ENCODE data around the gene U2AF2.

The U2AF2 gene

GRCh38 chr19:55614711-55615542 is 39.9 kb upstream of the U2AF2 start (continued):
- TF ChIP-seq, protein P1, sequence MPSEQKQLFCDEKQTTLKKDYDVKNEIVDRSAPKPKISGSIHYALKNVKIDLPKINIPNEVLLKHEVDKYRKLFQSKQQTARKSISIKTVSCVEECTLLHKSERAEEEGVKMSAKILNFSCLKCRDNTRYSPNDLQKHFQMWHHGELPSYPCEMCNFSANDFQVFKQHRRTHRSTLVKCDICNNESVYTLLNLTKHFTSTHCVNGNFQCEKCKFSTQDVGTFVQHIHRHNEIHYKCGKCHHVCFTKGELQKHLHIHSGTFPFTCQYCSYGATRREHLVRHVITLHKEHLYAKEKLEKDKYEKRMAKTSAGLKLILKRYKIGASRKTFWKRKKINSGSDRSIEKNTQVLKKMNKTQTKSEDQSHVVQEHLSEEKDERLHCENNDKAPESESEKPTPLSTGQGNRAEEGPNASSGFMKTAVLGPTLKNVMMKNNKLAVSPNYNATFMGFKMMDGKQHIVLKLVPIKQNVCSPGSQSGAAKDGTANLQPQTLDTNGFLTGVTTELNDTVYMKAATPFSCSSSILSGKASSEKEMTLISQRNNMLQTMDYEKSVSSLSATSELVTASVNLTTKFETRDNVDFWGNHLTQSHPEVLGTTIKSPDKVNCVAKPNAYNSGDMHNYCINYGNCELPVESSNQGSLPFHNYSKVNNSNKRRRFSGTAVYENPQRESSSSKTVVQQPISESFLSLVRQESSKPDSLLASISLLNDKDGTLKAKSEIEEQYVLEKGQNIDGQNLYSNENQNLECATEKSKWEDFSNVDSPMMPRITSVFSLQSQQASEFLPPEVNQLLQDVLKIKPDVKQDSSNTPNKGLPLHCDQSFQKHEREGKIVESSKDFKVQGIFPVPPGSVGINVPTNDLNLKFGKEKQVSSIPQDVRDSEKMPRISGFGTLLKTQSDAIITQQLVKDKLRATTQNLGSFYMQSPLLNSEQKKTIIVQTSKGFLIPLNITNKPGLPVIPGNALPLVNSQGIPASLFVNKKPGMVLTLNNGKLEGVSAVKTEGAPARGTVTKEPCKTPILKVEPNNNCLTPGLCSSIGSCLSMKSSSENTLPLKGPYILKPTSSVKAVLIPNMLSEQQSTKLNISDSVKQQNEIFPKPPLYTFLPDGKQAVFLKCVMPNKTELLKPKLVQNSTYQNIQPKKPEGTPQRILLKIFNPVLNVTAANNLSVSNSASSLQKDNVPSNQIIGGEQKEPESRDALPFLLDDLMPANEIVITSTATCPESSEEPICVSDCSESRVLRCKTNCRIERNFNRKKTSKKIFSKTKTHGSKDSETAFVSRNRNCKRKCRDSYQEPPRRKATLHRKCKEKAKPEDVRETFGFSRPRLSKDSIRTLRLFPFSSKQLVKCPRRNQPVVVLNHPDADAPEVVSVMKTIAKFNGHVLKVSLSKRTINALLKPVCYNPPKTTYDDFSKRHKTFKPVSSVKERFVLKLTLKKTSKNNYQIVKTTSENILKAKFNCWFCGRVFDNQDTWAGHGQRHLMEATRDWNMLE (tag by site-specific recombination; conservative IDR thresholded peaks at IDR 0.05; ENCODE audit: low read depth): no peak
- TF ChIP-seq, protein P2, sequence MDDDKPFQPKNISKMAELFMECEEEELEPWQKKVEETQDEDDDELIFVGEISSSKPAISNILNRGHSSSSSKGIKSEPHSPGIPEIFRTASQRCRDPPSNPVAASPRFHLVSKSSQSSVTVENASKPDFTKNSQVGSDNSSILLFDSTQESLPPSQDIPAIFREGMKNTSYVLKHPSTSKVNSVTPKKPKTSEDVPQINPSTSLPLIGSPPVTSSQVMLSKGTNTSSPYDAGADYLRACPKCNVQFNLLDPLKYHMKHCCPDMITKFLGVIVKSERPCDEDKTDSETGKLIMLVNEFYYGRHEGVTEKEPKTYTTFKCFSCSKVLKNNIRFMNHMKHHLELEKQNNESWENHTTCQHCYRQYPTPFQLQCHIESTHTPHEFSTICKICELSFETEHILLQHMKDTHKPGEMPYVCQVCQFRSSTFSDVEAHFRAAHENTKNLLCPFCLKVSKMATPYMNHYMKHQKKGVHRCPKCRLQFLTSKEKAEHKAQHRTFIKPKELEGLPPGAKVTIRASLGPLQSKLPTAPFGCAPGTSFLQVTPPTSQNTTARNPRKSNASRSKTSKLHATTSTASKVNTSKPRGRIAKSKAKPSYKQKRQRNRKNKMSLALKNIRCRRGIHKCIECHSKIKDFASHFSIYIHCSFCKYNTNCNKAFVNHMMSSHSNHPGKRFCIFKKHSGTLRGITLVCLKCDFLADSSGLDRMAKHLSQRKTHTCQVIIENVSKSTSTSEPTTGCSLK (tag by site-specific recombination; IDR thresholded peaks at IDR 0.05): no peak
- TF ChIP-seq SETDB1 (IDR thresholded peaks at IDR 0.05; ENCODE audit: insufficient read length, low read length): no peak
- no peak for TF ChIP-seq ZIC2 (tag by site-specific recombination; IDR thresholded peaks at IDR 0.05)
- TF ChIP-seq ZNF670 (tag by site-specific recombination; IDR thresholded peaks at IDR 0.05; ENCODE audit: low read depth): no peak
- no peak for TF ChIP-seq EGR2 (tag by site-specific recombination; IDR thresholded peaks at IDR 0.05; ENCODE audit: low read depth)

DNA sequence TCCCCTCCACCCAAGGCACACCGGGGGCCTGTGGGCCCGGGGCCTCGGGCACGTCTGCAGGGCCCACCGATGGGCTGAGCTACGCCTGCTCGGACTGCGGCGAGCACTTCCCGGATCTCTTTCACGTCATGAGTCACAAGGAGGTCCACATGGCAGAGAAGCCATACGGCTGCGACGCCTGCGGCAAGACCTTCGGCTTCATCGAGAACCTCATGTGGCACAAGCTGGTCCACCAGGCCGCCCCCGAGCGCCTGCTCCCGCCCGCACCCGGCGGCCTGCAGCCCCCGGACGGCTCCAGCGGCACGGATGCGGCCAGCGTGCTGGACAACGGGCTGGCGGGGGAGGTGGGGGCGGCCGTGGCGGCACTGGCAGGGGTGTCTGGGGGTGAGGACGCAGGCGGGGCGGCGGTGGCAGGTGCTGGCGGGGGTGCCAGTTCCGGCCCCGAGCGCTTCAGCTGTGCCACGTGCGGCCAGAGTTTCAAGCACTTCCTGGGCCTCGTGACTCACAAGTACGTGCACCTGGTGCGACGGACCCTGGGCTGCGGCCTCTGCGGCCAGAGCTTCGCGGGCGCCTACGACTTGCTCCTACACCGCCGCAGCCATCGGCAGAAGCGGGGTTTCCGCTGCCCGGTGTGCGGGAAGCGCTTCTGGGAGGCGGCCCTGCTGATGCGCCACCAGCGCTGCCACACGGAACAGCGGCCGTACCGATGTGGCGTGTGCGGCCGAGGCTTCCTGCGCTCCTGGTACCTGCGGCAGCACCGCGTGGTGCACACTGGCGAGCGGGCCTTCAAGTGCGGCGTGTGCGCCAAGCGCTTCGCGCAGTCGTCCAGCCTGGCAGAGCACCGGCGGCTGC is 39.1 kb upstream of the U2AF2 start:
- Histone ChIP-seq H3K4me1 (ENCODE audit: control insufficient read depth, insufficient read depth, low read length) (no peaks in the 10 kb centered on the region), H3K36me3 (ENCODE audit: control insufficient read depth in 2 of 2, insufficient read depth in 1 of 2, low read length in 2 of 2) (peaks cover 5 to 32% of the 10 kb centered on the region in 2 experiments; a peak in 2 of 3 replicates), H3K4me3 (ENCODE audit: low read depth, low read length) (no peak overlapping the region), H3K27ac (ENCODE audit: extremely low read depth, low read depth, low read length) (no peak overlapping the region), H3K9me3 (ENCODE audit: control insufficient read depth, insufficient read depth, low read depth, low read length) (no peaks in the 10 kb centered on the region)
- CTCF ChIA-PET: no interaction called here
- POLR2A ChIA-PET: no interaction called here
- TF ChIP-seq SETDB1 (IDR thresholded peaks at IDR 0.05; ENCODE audit: insufficient read length, low read length) (no peak), ZNF202 (tag by site-specific recombination; IDR thresholded peaks at IDR 0.05; ENCODE audit: borderline replicate concordance) (no peak), ZNF521 (tag by site-specific recombination; IDR thresholded peaks at IDR 0.05) (no peak), TSHZ1 (tag by site-specific recombination; IDR thresholded peaks at IDR 0.05; ENCODE audit: borderline replicate concordance) (no peak), ZNF133 (tag by site-specific recombination; IDR thresholded peaks at IDR 0.05) (no peak), ZNF558 (tag by site-specific recombination; IDR thresholded peaks at IDR 0.05) (no peak), ZNF175 (tag by site-specific recombination; IDR thresholded peaks at IDR 0.05) (no peak), KLF7 (tag by site-specific recombination; IDR thresholded peaks at IDR 0.05; ENCODE audit: borderline replicate concordance) (no peak), ZNF19 (tag by site-specific recombination; IDR thresholded peaks at IDR 0.05; ENCODE audit: low read depth) (no peak)
- TF ChIP-seq, protein P3, sequence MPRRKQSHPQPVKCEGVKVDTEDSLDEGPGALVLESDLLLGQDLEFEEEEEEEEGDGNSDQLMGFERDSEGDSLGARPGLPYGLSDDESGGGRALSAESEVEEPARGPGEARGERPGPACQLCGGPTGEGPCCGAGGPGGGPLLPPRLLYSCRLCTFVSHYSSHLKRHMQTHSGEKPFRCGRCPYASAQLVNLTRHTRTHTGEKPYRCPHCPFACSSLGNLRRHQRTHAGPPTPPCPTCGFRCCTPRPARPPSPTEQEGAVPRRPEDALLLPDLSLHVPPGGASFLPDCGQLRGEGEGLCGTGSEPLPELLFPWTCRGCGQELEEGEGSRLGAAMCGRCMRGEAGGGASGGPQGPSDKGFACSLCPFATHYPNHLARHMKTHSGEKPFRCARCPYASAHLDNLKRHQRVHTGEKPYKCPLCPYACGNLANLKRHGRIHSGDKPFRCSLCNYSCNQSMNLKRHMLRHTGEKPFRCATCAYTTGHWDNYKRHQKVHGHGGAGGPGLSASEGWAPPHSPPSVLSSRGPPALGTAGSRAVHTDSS (tag by site-specific recombination; IDR thresholded peaks at IDR 0.05): no peak
- TF ChIP-seq, protein P2 (tag by site-specific recombination; IDR thresholded peaks at IDR 0.05): no peak
- TF ChIP-seq, protein P4, sequence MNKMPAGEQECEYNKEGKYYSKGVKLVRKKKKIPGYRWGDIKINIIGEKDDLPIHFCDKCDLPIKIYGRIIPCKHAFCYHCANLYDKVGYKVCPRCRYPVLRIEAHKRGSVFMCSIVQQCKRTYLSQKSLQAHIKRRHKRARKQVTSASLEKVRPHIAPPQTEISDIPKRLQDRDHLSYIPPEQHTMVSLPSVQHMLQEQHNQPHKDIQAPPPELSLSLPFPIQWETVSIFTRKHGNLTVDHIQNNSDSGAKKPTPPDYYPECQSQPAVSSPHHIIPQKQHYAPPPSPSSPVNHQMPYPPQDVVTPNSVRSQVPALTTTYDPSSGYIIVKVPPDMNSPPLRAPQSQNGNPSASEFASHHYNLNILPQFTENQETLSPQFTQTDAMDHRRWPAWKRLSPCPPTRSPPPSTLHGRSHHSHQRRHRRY (tag by site-specific recombination; IDR thresholded peaks at IDR 0.05): no peak

All from HEK293 (cell line).